Progenitor cell of endocrine pancreas (in vitro differentiated cells): ENCODE measurements around the gene CACUL1. TPM values are rescaled to one million over a fixed set of nuclear protein-coding genes. Genes with fewer than 3 reads are reported as not detected.
"Not testable (repeated sequence)": the region's sequence is repeated elsewhere in the genome, so short reads cannot be mapped to it uniquely, and the experiment has no call there.

ENCODE experiments used
- DNase-seq: peaks from one replicate; pipeline ENCODE4 v3.0.0; 2021; ENCODE audit warnings: low spot score; ENCODE audit not compliant: unreplicated experiment
- H3K27ac Mint-ChIP-seq: 2 replicates; pipeline ENCODE4 v1.8.0; 2021; ENCODE audit warnings: mild to moderate bottlenecking, moderate library complexity, mixed read lengths
- H3K27me3 Mint-ChIP-seq: 2 replicates; pipeline ENCODE4 v1.8.0; 2021; ENCODE audit warnings: mixed read lengths
- H3K36me3 Mint-ChIP-seq: 2 replicates; pipeline ENCODE4 v1.8.0; 2022; ENCODE audit warnings: mixed read lengths; ENCODE audit not compliant: insufficient read depth
- H3K4me1 Mint-ChIP-seq: 2 replicates; pipeline ENCODE4 v1.8.0; 2021; ENCODE audit warnings: low read depth, mixed read lengths
- H3K4me3 Mint-ChIP-seq: 2 replicates; pipeline ENCODE4 v1.8.0; 2021; ENCODE audit warnings: low read depth, mild to moderate bottlenecking, moderate library complexity, mixed read lengths
- H3K9me3 Mint-ChIP-seq: 2 replicates; pipeline ENCODE4 v1.8.0; 2021; ENCODE audit warnings: low read depth, mixed read lengths
- total RNA-seq: library from RNA; stranded (reverse); gene quantifications from 2 replicates; pipeline ENCODE4 v1.2.1, GENCODE V29; 2021
- TF ChIP-seq, protein P1 (sequence below): fragments of 200-600 bp; sonication (generic); IDR thresholded peaks from one replicate; pipeline ENCODE4 v1.5.0; 2021; ENCODE audit warnings: antibody characterized with exemption, mild to moderate bottlenecking; ENCODE audit not compliant: unreplicated experiment

CACUL1 gene
- total RNA-seq, 1 donor from 2014 or later: 58.5 TPM

- TF ChIP-seq, protein P1, sequence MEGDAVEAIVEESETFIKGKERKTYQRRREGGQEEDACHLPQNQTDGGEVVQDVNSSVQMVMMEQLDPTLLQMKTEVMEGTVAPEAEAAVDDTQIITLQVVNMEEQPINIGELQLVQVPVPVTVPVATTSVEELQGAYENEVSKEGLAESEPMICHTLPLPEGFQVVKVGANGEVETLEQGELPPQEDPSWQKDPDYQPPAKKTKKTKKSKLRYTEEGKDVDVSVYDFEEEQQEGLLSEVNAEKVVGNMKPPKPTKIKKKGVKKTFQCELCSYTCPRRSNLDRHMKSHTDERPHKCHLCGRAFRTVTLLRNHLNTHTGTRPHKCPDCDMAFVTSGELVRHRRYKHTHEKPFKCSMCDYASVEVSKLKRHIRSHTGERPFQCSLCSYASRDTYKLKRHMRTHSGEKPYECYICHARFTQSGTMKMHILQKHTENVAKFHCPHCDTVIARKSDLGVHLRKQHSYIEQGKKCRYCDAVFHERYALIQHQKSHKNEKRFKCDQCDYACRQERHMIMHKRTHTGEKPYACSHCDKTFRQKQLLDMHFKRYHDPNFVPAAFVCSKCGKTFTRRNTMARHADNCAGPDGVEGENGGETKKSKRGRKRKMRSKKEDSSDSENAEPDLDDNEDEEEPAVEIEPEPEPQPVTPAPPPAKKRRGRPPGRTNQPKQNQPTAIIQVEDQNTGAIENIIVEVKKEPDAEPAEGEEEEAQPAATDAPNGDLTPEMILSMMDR: no peak
- peaks cover 2% of the 10 kb centered on the region for H3K9me3 Mint-ChIP-seq
- DNase-seq: no peak
- peaks cover 4% of the 10 kb centered on the region for H3K27me3 Mint-ChIP-seq
- H3K27ac Mint-ChIP-seq: no peak overlapping the region
- H3K4me1 Mint-ChIP-seq: peaks cover 2% of the 10 kb centered on the region
- H3K36me3 Mint-ChIP-seq: no peaks in the 10 kb centered on the region
- no peak overlapping the region for H3K4me3 Mint-ChIP-seq
Measured at GRCh38 chr10:118783776-118784545, 29.2 kb upstream of the CACUL1 start.

DNA sequence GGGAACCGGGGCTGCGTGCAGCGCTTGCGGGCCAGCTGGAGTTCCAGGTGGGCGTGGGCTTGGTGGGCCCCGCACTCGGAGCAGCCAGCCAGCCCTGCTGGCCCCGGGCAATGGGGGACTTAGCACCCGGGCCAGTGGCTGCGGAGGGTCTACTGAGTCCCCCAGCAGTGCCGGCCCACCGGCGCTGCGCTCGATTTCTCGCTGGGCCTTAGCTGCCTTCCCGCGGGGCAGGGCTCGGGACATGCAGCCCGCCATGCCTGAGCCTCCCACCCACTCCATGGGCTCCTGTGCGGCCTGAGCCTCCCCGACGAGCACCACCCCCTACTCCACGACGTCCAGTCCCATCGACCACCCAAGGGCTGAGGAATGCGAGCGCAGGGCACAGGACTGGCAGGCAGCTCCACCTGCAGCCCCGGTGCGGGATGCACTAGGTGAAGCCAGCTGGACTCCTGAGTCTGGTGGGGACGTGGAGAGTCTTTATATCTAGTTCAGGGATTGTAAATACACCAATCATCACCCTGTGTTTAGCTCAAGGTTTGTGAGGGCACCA lies 28.2 kb upstream of the CACUL1 start:
- H3K27me3 Mint-ChIP-seq, DNase-seq, H3K27ac Mint-ChIP-seq, H3K4me3 Mint-ChIP-seq, H3K9me3 Mint-ChIP-seq, H3K36me3 Mint-ChIP-seq, H3K4me1 Mint-ChIP-seq: not testable (repeated sequence)

DNA sequence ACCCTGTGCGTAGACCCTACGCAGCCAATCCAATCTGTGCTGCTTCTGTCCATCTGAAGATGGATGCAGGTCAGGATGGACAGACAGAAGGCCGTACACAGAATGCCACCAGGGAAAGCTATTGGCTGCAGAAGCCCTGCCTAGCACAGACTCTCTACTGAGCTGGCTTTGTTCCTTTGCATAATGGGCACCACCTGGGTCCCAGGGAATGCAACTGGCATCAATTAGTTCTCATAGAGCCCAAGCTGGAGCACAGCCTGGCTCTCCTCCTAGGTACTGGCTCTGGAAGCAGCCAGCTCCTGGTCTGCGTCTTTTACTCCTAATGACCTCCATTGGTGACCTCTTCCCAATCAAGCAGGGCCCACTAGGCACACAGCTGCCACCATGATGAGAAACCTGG lies 26.8 kb upstream of the CACUL1 start:
- TF ChIP-seq, protein P1: no peak
- Mint-ChIP-seq H3K4me1 (peaks cover 5% of the 10 kb centered on the region), H3K9me3 (peaks cover 5% of the 10 kb centered on the region), H3K4me3 (no peak overlapping the region), H3K36me3 (no peaks in the 10 kb centered on the region), H3K27me3 (no peaks in the 10 kb centered on the region), H3K27ac (no peak overlapping the region)
- no peak for DNase-seq

DNA sequence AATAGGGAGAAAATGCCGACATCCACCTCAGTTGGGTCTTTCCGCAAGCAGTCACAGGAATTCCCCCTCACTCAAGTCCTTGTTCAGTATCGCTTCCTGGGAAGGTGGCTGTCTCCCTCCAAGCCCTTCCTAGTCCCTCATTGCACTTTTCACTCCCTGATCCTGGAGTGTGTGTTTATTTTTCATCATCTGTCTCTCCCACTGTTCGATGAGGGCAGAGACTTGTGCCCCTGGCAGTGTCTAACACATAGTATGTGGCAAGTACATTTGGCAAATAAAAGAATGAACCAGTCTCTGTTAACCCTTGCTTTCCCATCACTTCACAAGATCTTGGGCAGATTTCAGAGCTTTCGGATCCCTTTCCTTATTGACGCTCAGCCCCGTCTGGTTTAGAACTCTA lies 24.0 kb upstream of the CACUL1 start:
- TF ChIP-seq, protein P1: no peak
- peaks cover 7% of the 10 kb centered on the region for H3K9me3 Mint-ChIP-seq
- peaks cover 5% of the 10 kb centered on the region for H3K4me1 Mint-ChIP-seq
- H3K36me3 Mint-ChIP-seq: no peaks in the 10 kb centered on the region
- no peak for DNase-seq
- no peak overlapping the region for H3K4me3 Mint-ChIP-seq
- H3K27me3 Mint-ChIP-seq: no peaks in the 10 kb centered on the region
- H3K27ac Mint-ChIP-seq: no peak overlapping the region

DNA sequence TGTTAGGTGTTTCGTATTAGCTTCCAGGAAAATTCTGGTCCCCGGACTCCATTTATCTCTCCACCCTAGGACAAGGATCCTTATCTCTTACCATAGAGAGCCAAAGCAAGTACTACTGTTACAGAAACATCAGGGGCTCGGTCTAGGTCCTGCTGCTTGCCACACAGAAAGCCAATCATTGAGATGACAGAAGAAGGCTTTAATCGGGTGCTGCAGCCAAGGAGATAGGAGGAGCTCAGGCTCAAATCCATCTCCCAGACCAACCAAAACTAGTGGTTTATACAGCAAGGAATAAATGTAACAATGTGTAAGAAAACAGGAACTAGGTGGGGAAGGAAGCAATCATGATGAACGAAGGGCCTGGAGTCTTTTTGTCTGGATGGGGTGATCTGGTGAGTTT lies 22.2 kb upstream of the CACUL1 start:
- Mint-ChIP-seq H3K27me3 (no peaks in the 10 kb centered on the region), H3K27ac (no peak overlapping the region), H3K9me3 (peaks cover 7% of the 10 kb centered on the region), H3K4me3 (no peak overlapping the region), H3K36me3 (no peaks in the 10 kb centered on the region), H3K4me1 (peaks cover 5% of the 10 kb centered on the region)
- no peak for DNase-seq
- TF ChIP-seq, protein P1: no peak

DNA sequence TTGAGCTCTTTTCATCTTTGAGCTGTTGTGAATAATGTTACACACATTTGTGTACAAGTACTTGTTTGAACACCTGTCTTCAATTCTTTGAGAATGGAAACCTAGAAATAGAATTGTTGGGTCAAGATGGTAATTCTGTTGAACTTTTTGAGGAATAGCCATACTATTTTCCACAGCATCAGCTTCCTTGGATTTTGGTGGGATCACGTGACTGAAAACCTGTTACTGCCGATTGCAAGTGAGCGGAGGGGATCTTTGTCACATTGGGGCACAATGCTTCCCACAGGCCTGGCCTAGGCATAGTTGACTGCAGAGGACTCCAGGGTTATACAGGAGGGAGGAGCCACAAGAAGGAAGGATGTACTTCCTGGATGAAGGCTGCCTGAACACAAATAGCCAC lies 21.3 kb upstream of the CACUL1 start:
- no peak overlapping the region for H3K27ac Mint-ChIP-seq
- no peak overlapping the region for H3K4me3 Mint-ChIP-seq
- peaks cover 7% of the 10 kb centered on the region for H3K9me3 Mint-ChIP-seq
- no peaks in the 10 kb centered on the region for H3K27me3 Mint-ChIP-seq
- TF ChIP-seq, protein P1: no peak
- no peaks in the 10 kb centered on the region for H3K36me3 Mint-ChIP-seq
- no peak for DNase-seq
- H3K4me1 Mint-ChIP-seq: peaks cover 5% of the 10 kb centered on the region
